Activated CD8-positive, alpha-beta T cell treated with anti-CD3 and anti-CD28 coated beads, Interleukin-2, amount 10 ng/mL, durations not matched to agents 7 days and 5 days (primary cell): ENCODE measurements around the gene CLDN7. TPM values are rescaled to one million over a fixed set of nuclear protein-coding genes. Genes with fewer than 3 reads are reported as not detected.

Experiments used
- ATAC-seq: fragments of 150-1000 bp; cut with Tn5 transposase; one replicate; pipeline ENCODE4 v1.10.0; 2021; ENCODE audit warnings: moderate library complexity
- CTCF ChIA-PET: fragments of 350-600 bp; sonication (Branson Sonifier 250); formaldehyde crosslinking; loops from one replicate; lab custom pipeline; 2021; ENCODE audit warnings: antibody characterized with exemption; lab: Charles Lee
- POLR2A ChIA-PET: fragments of 350-600 bp; sonication (Branson Sonifier 250); formaldehyde crosslinking; loops from one replicate; lab custom pipeline; 2021; ENCODE audit warnings: antibody characterized with exemption; lab: Charles Lee
- DNase-seq: peaks from one replicate; pipeline ENCODE4 v3.0.0-alpha.2; 2020
- H3K27ac Mint-ChIP-seq: one replicate; pipeline ENCODE4 v1.8.0; 2021; ENCODE audit warnings: mild to moderate bottlenecking, mixed read lengths
- H3K27me3 Mint-ChIP-seq: one replicate; pipeline ENCODE4 v1.8.0; 2021; ENCODE audit warnings: low read depth, mixed read lengths
- H3K36me3 Mint-ChIP-seq: one replicate; pipeline ENCODE4 v1.8.0; 2021; ENCODE audit warnings: low read depth, mixed read lengths
- H3K4me1 Mint-ChIP-seq: one replicate; pipeline ENCODE4 v1.8.0; 2021; ENCODE audit warnings: low read depth, mixed read lengths
- H3K4me3 Mint-ChIP-seq: one replicate; pipeline ENCODE4 v1.8.0; 2021; ENCODE audit warnings: mild to moderate bottlenecking, mixed read lengths
- H3K9me3 Mint-ChIP-seq: one replicate; pipeline ENCODE4 v1.8.0; 2022; ENCODE audit warnings: mixed read lengths; ENCODE audit not compliant: insufficient read depth
- total RNA-seq, 2 experiments: library from RNA; stranded (reverse); gene quantifications; one replicate each; pipeline ENCODE4 v1.2.3, GENCODE V29; 2021

Gene CLDN7
- total RNA-seq, 2 experiments from 2014 or later, result 1.1 to 1.3 TPM

GRCh38 chr17:7284911-7285310 is 22.6 kb upstream of the CLDN7 start:
- no peaks in the 10 kb centered on the region for H3K9me3 Mint-ChIP-seq
- POLR2A ChIA-PET, result no interaction called here
- no peak overlapping the region for H3K4me3 Mint-ChIP-seq
- peaks cover 31% of the 10 kb centered on the region for H3K27me3 Mint-ChIP-seq
- H3K4me1 Mint-ChIP-seq, result peaks cover 27% of the 10 kb centered on the region
- DNase-seq (no peak), ATAC-seq (no peak)
- H3K36me3 Mint-ChIP-seq, result no peaks in the 10 kb centered on the region
- CTCF ChIA-PET, result interaction anchor here (8.8 kb wide), 1 partner anchor 13 kb away, joined by 81 read pairs; no protein-coding TSS in a partner anchor
- no peak overlapping the region for H3K27ac Mint-ChIP-seq

- DNase-seq (no peak), ATAC-seq (no peak)
- H3K27me3 Mint-ChIP-seq, result peaks cover 33% of the 10 kb centered on the region
- H3K36me3 Mint-ChIP-seq, result no peaks in the 10 kb centered on the region
- ChIA-PET CTCF (interaction anchor here (2.4 to 8.8 kb wide), 2 partner anchors 14 to 46 kb away, joined by 6 to 81 read pairs; partner anchors contain the start of gene NEURL4), POLR2A (no interaction called here)
- no peak overlapping the region for H3K27ac Mint-ChIP-seq
- H3K4me1 Mint-ChIP-seq, result peaks cover 27% of the 10 kb centered on the region
- H3K9me3 Mint-ChIP-seq, result no peaks in the 10 kb centered on the region
- no peak overlapping the region for H3K4me3 Mint-ChIP-seq
Measured at GRCh38 chr17:7283471-7284216, 21.4 kb upstream of the CLDN7 start.

- Mint-ChIP-seq H3K4me3 (no peak overlapping the region), H3K27me3 (peaks cover 29% of the 10 kb centered on the region), H3K9me3 (no peaks in the 10 kb centered on the region), H3K4me1 (peaks cover 27% of the 10 kb centered on the region), H3K27ac (no peak overlapping the region), H3K36me3 (no peaks in the 10 kb centered on the region)
- POLR2A ChIA-PET, result interaction anchor here (0.6 to 2.3 kb wide), 2 partner anchors 9 to 220 kb away, joined by 5 to 8 read pairs; no protein-coding TSS in a partner anchor
- ATAC-seq (no peak), DNase-seq (no peak)
- CTCF ChIA-PET, result interaction anchor here (1.0 to 8.8 kb wide), 6 partner anchors 9 to 149 kb away, joined by 3 to 81 read pairs (median 6); partner anchors contain the start of genes ACAP1 and NEURL4
Measured at GRCh38 chr17:7282752-7283321, 20.6 kb upstream of the CLDN7 start.

GRCh38 chr17:7281953-7282751 is 19.9 kb upstream of the CLDN7 start:
- H3K9me3 Mint-ChIP-seq, result no peaks in the 10 kb centered on the region
- H3K4me3 Mint-ChIP-seq, result no peak overlapping the region
- no peak overlapping the region for H3K27ac Mint-ChIP-seq
- ATAC-seq (no peak), DNase-seq (no peak)
- peaks cover 29% of the 10 kb centered on the region for H3K27me3 Mint-ChIP-seq
- CTCF ChIA-PET, result interaction anchor here (1.0 to 8.8 kb wide), 6 partner anchors 10 to 150 kb away, joined by 3 to 81 read pairs (median 6); partner anchors contain the start of genes ACAP1 and NEURL4
- POLR2A ChIA-PET, result interaction anchor here (0.6 to 2.3 kb wide), 4 partner anchors 10 to 269 kb away, joined by 5 to 8 read pairs (median 5); no protein-coding TSS in a partner anchor
- H3K36me3 Mint-ChIP-seq, result no peaks in the 10 kb centered on the region
- peaks cover 27% of the 10 kb centered on the region for H3K4me1 Mint-ChIP-seq

- DNase-seq, result peak; percentile 86
- H3K4me1 Mint-ChIP-seq, result peaks cover 27% of the 10 kb centered on the region
- H3K9me3 Mint-ChIP-seq, result no peaks in the 10 kb centered on the region
- ChIA-PET POLR2A (interaction anchor here (1.0 to 2.3 kb wide), 3 partner anchors 11 to 269 kb away, joined by 5 to 8 read pairs (median 5); no protein-coding TSS in a partner anchor), CTCF (interaction anchor here (0.8 to 8.8 kb wide), 13 partner anchors 10 to 279 kb away, joined by 3 to 81 read pairs (median 4); partner anchors contain the start of genes ACAP1, TMEM256 and TMEM95)
- H3K27ac Mint-ChIP-seq, result peak within 1 kb of the TSS; percentile 50
- peaks cover 25% of the 10 kb centered on the region for H3K27me3 Mint-ChIP-seq
- H3K36me3 Mint-ChIP-seq, result no peaks in the 10 kb centered on the region
- peak within 1 kb of the TSS; percentile 73 for H3K4me3 Mint-ChIP-seq
- ATAC-seq, result peak; percentile 76
Measured at GRCh38 chr17:7281074-7281952, 19.0 kb upstream of the CLDN7 start, which contains the start of gene SLC2A4. SLC2A4 (plus strand) TSS chr17:7281718; CDS start chr17:7281935, 217 bp downstream.

GRCh38 chr17:7280519-7281073 is 18.3 kb upstream of the CLDN7 start:
- Mint-ChIP-seq H3K4me3 (peak overlapping the region; percentile 73), H3K9me3 (no peaks in the 10 kb centered on the region), H3K27me3 (peaks cover 24% of the 10 kb centered on the region), H3K4me1 (peaks cover 27% of the 10 kb centered on the region), H3K36me3 (no peaks in the 10 kb centered on the region), H3K27ac (peak overlapping the region; percentile 50)
- peak; percentile 86 for ATAC-seq
- CTCF ChIA-PET, result interaction anchor here (0.6 to 8.8 kb wide), 14 partner anchors 11 to 328 kb away, joined by 3 to 81 read pairs (median 4); partner anchors contain the start of genes ACAP1, CTDNEP1, TMEM256 and TMEM95
- peak; percentile 90 for DNase-seq
- POLR2A ChIA-PET, result interaction anchor here (1.4 kb wide), 1 partner anchor 28 kb away, joined by 5 read pairs; no protein-coding TSS in a partner anchor

GRCh38 chr17:7279448-7279847 is 17.2 kb upstream of the CLDN7 start:
- no peak for ATAC-seq

GRCh38 chr17:7266784-7267183 is 4.5 kb upstream of the CLDN7 start:
- no peak for DNase-seq
- Mint-ChIP-seq H3K9me3 (no peaks in the 10 kb centered on the region), H3K4me3 (no peak overlapping the region), H3K27ac (no peak overlapping the region), H3K36me3 (no peaks in the 10 kb centered on the region), H3K27me3 (peaks cover 31% of the 10 kb centered on the region), H3K4me1 (peaks cover 20% of the 10 kb centered on the region)
- POLR2A ChIA-PET, result interaction anchor here (0.6 to 1.2 kb wide), 2 partner anchors 28 to 169 kb away, joined by 3 read pairs; partner anchors contain the start of gene PHF23
- no peak for ATAC-seq
- CTCF ChIA-PET, result interaction anchor here (0.6 to 2.8 kb wide), 6 partner anchors 15 to 421 kb away, joined by 3 to 18 read pairs (median 3); partner anchors contain the start of genes NEURL4, SLC2A4 and TP53

More at GRCh38 chr17:7279448-7279847, 17.2 kb upstream of the CLDN7 start:
- Mint-ChIP-seq H3K27me3 (peaks cover 24% of the 10 kb centered on the region), H3K9me3 (no peaks in the 10 kb centered on the region), H3K4me1 (peaks cover 27% of the 10 kb centered on the region), H3K4me3 (no peak overlapping the region), H3K27ac (no peak overlapping the region), H3K36me3 (no peaks in the 10 kb centered on the region)
- CTCF ChIA-PET, result interaction anchor here (0.6 to 8.8 kb wide), 4 partner anchors 18 to 406 kb away, joined by 3 to 81 read pairs (median 3); no protein-coding TSS in a partner anchor
- DNase-seq, result no peak
- POLR2A ChIA-PET, result no interaction called here

GRCh38 chr17:7263801-7264078 is 1.5 kb upstream of the CLDN7 start:
- H3K36me3 Mint-ChIP-seq, result peaks cover 8% of the 10 kb centered on the region
- ChIA-PET POLR2A (interaction anchor here (0.6 kb wide), 1 partner anchor 49 kb away, joined by 3 read pairs; no protein-coding TSS in a partner anchor), CTCF (interaction anchor here (1.6 kb wide), 1 partner anchor 33 kb away, joined by 4 read pairs; no protein-coding TSS in a partner anchor)
- no peaks in the 10 kb centered on the region for H3K9me3 Mint-ChIP-seq
- ATAC-seq, result no peak
- no peak overlapping the region for H3K27ac Mint-ChIP-seq
- no peak for DNase-seq
- H3K27me3 Mint-ChIP-seq, result peaks cover 29% of the 10 kb centered on the region
- H3K4me3 Mint-ChIP-seq, result no peak overlapping the region
- peaks cover 26% of the 10 kb centered on the region for H3K4me1 Mint-ChIP-seq
